Measurements from ENCODE around the gene NCOR2. TPM values are rescaled to one million over a fixed set of nuclear protein-coding genes. Genes with fewer than 3 reads are reported as not detected.
"Not testable (repeated sequence)": the region's sequence is repeated elsewhere in the genome, so short reads cannot be mapped to it uniquely, and the experiment has no call there.

Gene NCOR2
- polyA plus RNA-seq, 3 donors from 2014 or later = 1.6 to 10.2 (median 2.1) TPM

- no peak overlapping the region for H3K27ac Mint-ChIP-seq
- H3K9me3 Mint-ChIP-seq = peaks cover 0 to 4% (median 0%) of the 10 kb centered on the region in 6 donors
- H3K4me1 Mint-ChIP-seq = peaks cover 7 to 8% of the 10 kb centered on the region in 2 donors
- peaks cover 0 to 12% (median 0%) of the 10 kb centered on the region in 3 donors for H3K36me3 Mint-ChIP-seq
- peaks cover 2 to 22% (median 11%) of the 10 kb centered on the region in 3 donors for H3K27me3 Mint-ChIP-seq (ENCODE audit: low read depth in 3 of 3)
- H3K4me3 Mint-ChIP-seq = no peak overlapping the region
- no peak for DNase-seq
Observed at GRCh38 chr12:124593176-124593575, 25.8 kb upstream of the NCOR2 start.

- Mint-ChIP-seq H3K4me1 (peaks cover 7 to 8% of the 10 kb centered on the region in 2 donors), H3K27me3 (ENCODE audit: low read depth in 3 of 3) (peaks cover 2 to 22% (median 12%) of the 10 kb centered on the region in 3 donors), H3K36me3 (peaks cover 0 to 12% (median 0%) of the 10 kb centered on the region in 3 donors), H3K9me3 (peaks cover 0 to 2% (median 0%) of the 10 kb centered on the region in 6 donors), H3K27ac (peak overlapping the region in 3 of 6 donors; percentile 33 to 46 (median 34)), H3K4me3 (peak overlapping the region in 1 of 5 donors; percentile 36)
- no peak for DNase-seq
Observed at GRCh38 chr12:124592481-124593160, 25.2 kb upstream of the NCOR2 start.

- H3K27ac Mint-ChIP-seq = peak overlapping the region in 2 of 6 donors; percentile 33 to 34
- H3K4me3 Mint-ChIP-seq = no peak overlapping the region
- no peaks in the 10 kb centered on the region for H3K9me3 Mint-ChIP-seq
- DNase-seq = no peak
- peaks cover 7 to 8% of the 10 kb centered on the region in 2 donors for H3K4me1 Mint-ChIP-seq
- H3K27me3 Mint-ChIP-seq (ENCODE audit: low read depth in 3 of 3) = peaks cover 2 to 22% (median 13%) of the 10 kb centered on the region in 3 donors
- H3K36me3 Mint-ChIP-seq = peaks cover 0 to 8% (median 0%) of the 10 kb centered on the region in 3 donors
Observed at GRCh38 chr12:124592050-124592449, 24.6 kb upstream of the NCOR2 start.

GRCh38 chr12:124590447-124590846 lies 23.0 kb upstream of the NCOR2 start:
- no peak overlapping the region for H3K4me3 Mint-ChIP-seq
- peaks cover 0 to 8% (median 0%) of the 10 kb centered on the region in 3 donors for H3K36me3 Mint-ChIP-seq
- no peak for DNase-seq
- peaks cover 7 to 8% of the 10 kb centered on the region in 2 donors for H3K4me1 Mint-ChIP-seq
- no peaks in the 10 kb centered on the region for H3K9me3 Mint-ChIP-seq
- H3K27ac Mint-ChIP-seq = no peak overlapping the region
- peaks cover 2 to 22% (median 15%) of the 10 kb centered on the region in 3 donors for H3K27me3 Mint-ChIP-seq (ENCODE audit: low read depth in 3 of 3)

- H3K9me3 Mint-ChIP-seq = no peaks in the 10 kb centered on the region
- no peak for DNase-seq
- peaks cover 0 to 8% (median 0%) of the 10 kb centered on the region in 3 donors for H3K36me3 Mint-ChIP-seq
- H3K4me1 Mint-ChIP-seq = peaks cover 7 to 8% of the 10 kb centered on the region in 2 donors
- H3K27me3 Mint-ChIP-seq (ENCODE audit: low read depth in 3 of 3) = peaks cover 2 to 19% (median 12%) of the 10 kb centered on the region in 3 donors
- peak overlapping the region in 1 of 6 donors; percentile 7 for H3K27ac Mint-ChIP-seq
- H3K4me3 Mint-ChIP-seq = no peak overlapping the region
Observed at GRCh38 chr12:124588751-124589267, 21.4 kb upstream of the NCOR2 start.

- Mint-ChIP-seq H3K4me3 (no peak overlapping the region), H3K9me3 (no peaks in the 10 kb centered on the region), H3K27me3 (ENCODE audit: low read depth in 3 of 3) (peaks cover 2 to 15% (median 8%) of the 10 kb centered on the region in 3 donors), H3K36me3 (peaks cover 0 to 8% (median 0%) of the 10 kb centered on the region in 3 donors), H3K27ac (no peak overlapping the region), H3K4me1 (peaks cover 7 to 8% of the 10 kb centered on the region in 2 donors)
- DNase-seq = no peak
Observed at GRCh38 chr12:124588018-124588634, 20.7 kb upstream of the NCOR2 start.

GRCh38 chr12:124586756-124587155 lies 19.3 kb upstream of the NCOR2 start:
- H3K27me3 Mint-ChIP-seq (ENCODE audit: low read depth in 3 of 3) = peaks cover 2 to 11% (median 5%) of the 10 kb centered on the region in 3 donors
- H3K27ac Mint-ChIP-seq = no peak overlapping the region
- H3K4me3 Mint-ChIP-seq = no peak overlapping the region
- DNase-seq = no peak
- H3K36me3 Mint-ChIP-seq = peaks cover 0 to 6% (median 0%) of the 10 kb centered on the region in 3 donors
- no peaks in the 10 kb centered on the region for H3K4me1 Mint-ChIP-seq
- no peaks in the 10 kb centered on the region for H3K9me3 Mint-ChIP-seq

GRCh38 chr12:124584494-124584893 lies 17.1 kb upstream of the NCOR2 start:
- not testable (repeated sequence) for H3K27me3 Mint-ChIP-seq (ENCODE audit: low read depth in 3 of 3); H3K36me3 Mint-ChIP-seq; H3K4me1 Mint-ChIP-seq; H3K9me3 Mint-ChIP-seq; DNase-seq; H3K4me3 Mint-ChIP-seq; H3K27ac Mint-ChIP-seq

- H3K9me3 Mint-ChIP-seq = no peaks in the 10 kb centered on the region
Observed at GRCh38 chr12:124583854-124584253, 16.4 kb upstream of the NCOR2 start.

GRCh38 chr12:124582108-124582424 lies 14.7 kb upstream of the NCOR2 start:
- no peaks in the 10 kb centered on the region for H3K36me3 Mint-ChIP-seq
- no peaks in the 10 kb centered on the region for H3K9me3 Mint-ChIP-seq
- no peaks in the 10 kb centered on the region for H3K4me1 Mint-ChIP-seq
- no peak for DNase-seq
- no peak overlapping the region for H3K4me3 Mint-ChIP-seq
- H3K27ac Mint-ChIP-seq = no peak overlapping the region
- H3K27me3 Mint-ChIP-seq (ENCODE audit: low read depth in 3 of 3) = peaks cover 0 to 6% (median 4%) of the 10 kb centered on the region in 3 donors

More at GRCh38 chr12:124583854-124584253, 16.4 kb upstream of the NCOR2 start:
- Mint-ChIP-seq H3K4me1 (no peaks in the 10 kb centered on the region), H3K36me3 (no peaks in the 10 kb centered on the region), H3K27ac (no peak overlapping the region), H3K27me3 (ENCODE audit: low read depth in 3 of 3) (peaks cover 2 to 5% (median 2%) of the 10 kb centered on the region in 3 donors), H3K4me3 (no peak overlapping the region)
- DNase-seq = no peak

- no peaks in the 10 kb centered on the region for H3K4me1 Mint-ChIP-seq
- no peak overlapping the region for H3K4me3 Mint-ChIP-seq
- H3K36me3 Mint-ChIP-seq = no peaks in the 10 kb centered on the region
- H3K9me3 Mint-ChIP-seq = no peaks in the 10 kb centered on the region
- no peak for DNase-seq
- H3K27me3 Mint-ChIP-seq (ENCODE audit: low read depth in 3 of 3) = peaks cover 0 to 4% (median 4%) of the 10 kb centered on the region in 3 donors
- H3K27ac Mint-ChIP-seq = no peak overlapping the region
Observed at GRCh38 chr12:124581307-124582107, 14.1 kb upstream of the NCOR2 start.

GRCh38 chr12:124579921-124580517 lies 12.6 kb upstream of the NCOR2 start:
- H3K27me3 Mint-ChIP-seq (ENCODE audit: low read depth in 3 of 3) = peaks cover 0 to 4% (median 4%) of the 10 kb centered on the region in 3 donors
- H3K4me3 Mint-ChIP-seq = no peak overlapping the region
- H3K36me3 Mint-ChIP-seq = no peaks in the 10 kb centered on the region
- no peak overlapping the region for H3K27ac Mint-ChIP-seq
- no peaks in the 10 kb centered on the region for H3K4me1 Mint-ChIP-seq
- no peaks in the 10 kb centered on the region for H3K9me3 Mint-ChIP-seq
- DNase-seq = no peak

- Mint-ChIP-seq H3K36me3 (no peaks in the 10 kb centered on the region), H3K9me3 (no peaks in the 10 kb centered on the region), H3K4me3 (no peak overlapping the region), H3K4me1 (no peaks in the 10 kb centered on the region), H3K27me3 (ENCODE audit: low read depth in 3 of 3) (peaks cover 0 to 4% (median 4%) of the 10 kb centered on the region in 3 donors), H3K27ac (no peak overlapping the region)
- DNase-seq = no peak
Observed at GRCh38 chr12:124578854-124579253, 11.4 kb upstream of the NCOR2 start.
